Panc1 (cell line): Measurements from ENCODE around the gene SMARCA2. TPM values are rescaled to one million over a fixed set of nuclear protein-coding genes. Genes with fewer than 3 reads are reported as not detected.

Source experiments
- ATAC-seq: fragments of 200-7000 bp; cut with Tn5 transposase; 2 replicates; pipeline ENCODE4 v1.9.1; 2020; ENCODE audit warnings: mild to moderate bottlenecking, moderate library complexity
- BruUV-seq: library from RNA; stranded (reverse); fragments of 400-500 nt; replicated peaks from 2 replicates; lab custom pipeline; 2021; lab: Mats Ljungman, UMichigan
- CTCF ChIA-PET: fragments of 300-600 bp; sonication (Branson Sonifier 250); formaldehyde crosslinking; loops from one replicate; lab custom pipeline; 2022; ENCODE audit warnings: antibody characterized with exemption; lab: Charles Lee
- POLR2A ChIA-PET: fragments of 300-600 bp; sonication (Branson Sonifier 250); formaldehyde crosslinking; loops from one replicate; lab custom pipeline; 2022; ENCODE audit warnings: antibody characterized with exemption; lab: Charles Lee
- DNase-seq: peaks from one replicate; pipeline ENCODE4 v3.0.0-alpha.2; 2010; ENCODE audit warnings: low read depth, low spot score
- H3K27ac ChIP-seq: 2 replicates; pipeline ENCODE4 v1.5.1; 2011; ENCODE audit warnings: mild to moderate bottlenecking, low read length, inconsistent platforms
- H3K27me3 ChIP-seq: fragments of 200-500 bp; sonication (Bioruptor generic); 2 replicates; pipeline ENCODE4 v1.6.0; 2014; ENCODE audit warnings: low read length, inconsistent platforms; ENCODE audit not compliant: control insufficient read depth, insufficient read depth
- H3K36me3 ChIP-seq: fragments of 200-500 bp; sonication (Bioruptor generic); 2 replicates; pipeline ENCODE4 v1.5.1; 2014; ENCODE audit warnings: inconsistent platforms, mild to moderate bottlenecking, low read length, moderate library complexity; ENCODE audit not compliant: control insufficient read depth, insufficient read depth
- H3K4me1 ChIP-seq: 2 replicates; pipeline ENCODE4 v1.5.1; 2011; ENCODE audit warnings: inconsistent platforms, mild to moderate bottlenecking, low read length, moderate library complexity; ENCODE audit not compliant: control insufficient read depth, insufficient read depth
- H3K4me3 ChIP-seq, 2 experiments: 2 replicates each; pipeline ENCODE4 v1.5.1; 2011 to 2012; ENCODE audit warnings: low read depth in 2 of 2, low read length in 2 of 2, mild to moderate bottlenecking in 2 of 2, inconsistent platforms in 1 of 2, moderate library complexity in 1 of 2
- H3K9me3 ChIP-seq: fragments of 200-500 bp; sonication (Bioruptor generic); 2 replicates; pipeline ENCODE4 v1.5.1; 2014; ENCODE audit warnings: low read depth, mild to moderate bottlenecking, inconsistent platforms, low read length, moderate library complexity; ENCODE audit not compliant: control insufficient read depth, insufficient read depth
- CTCF ChIP-seq: fragments of 450-650 bp; IDR thresholded peaks from 2 replicates; pipeline ENCODE4 v1.5.1; 2017; ENCODE audit warnings: mild to moderate bottlenecking
- POLR2AphosphoS5 ChIP-seq: IDR thresholded peaks from 2 replicates; pipeline ENCODE4 v1.6.1; 2012; ENCODE audit warnings: mild to moderate bottlenecking, low read depth, low read length, moderate library complexity
- SIN3A ChIP-seq: IDR thresholded peaks from 2 replicates; pipeline ENCODE4 v1.6.1; 2012; ENCODE audit warnings: low read depth, mild to moderate bottlenecking, low read length, moderate library complexity, borderline replicate concordance; ENCODE audit not compliant: insufficient read depth
- TCF7L2 ChIP-seq: IDR thresholded peaks from 2 replicates; pipeline ENCODE4 v1.6.1; 2011; ENCODE audit warnings: mild to moderate bottlenecking, low read depth, low read length, inconsistent platforms
- in situ Hi-C: cut with HindIII; loops from 2 replicates; pipeline ENCODE4 v1.10.0; 2016; ENCODE audit warnings: low sequenced_read_pairs, low pct_unique_long_range_greater_than_20kb
- intact Hi-C: fragments of 100-400 bp; cut with micrococcal nuclease; formaldehyde crosslinking; loops from one replicate; pipeline ENCODE4 v1.10.0; 2022; ENCODE audit not compliant: unreplicated experiment
- total RNA-seq: library from RNA; stranded (reverse); gene quantifications from one replicate; pipeline ENCODE4 v1.2.1, GENCODE V29; 2021; ENCODE audit not compliant: unreplicated experiment
- TF ChIP-seq, protein P1 (sequence below), 2 experiments: IDR thresholded peaks; 2 replicates each; pipeline ENCODE4 v1.6.1; 2011 to 2012; ENCODE audit warnings: low read depth in 2 of 2, control low read depth in 1 of 2, low read length in 1 of 2, mild to moderate bottlenecking in 1 of 2, moderate library complexity in 1 of 2; ENCODE audit not compliant: insufficient read depth in 1 of 2

Gene SMARCA2
- total RNA-seq, 1 experiment from 2014 or later, result 13.3 TPM

GRCh38 chr9:1995084-1995483 is 20.1 kb upstream of the SMARCA2 start:
- no peaks in the 10 kb centered on the region for H3K4me1 ChIP-seq
- H3K4me3 ChIP-seq, result no peak overlapping the region
- TF ChIP-seq TCF7L2 (no peak), POLR2AphosphoS5 (no peak), SIN3A (no peak), CTCF (no peak)
- TF ChIP-seq, protein P1, sequence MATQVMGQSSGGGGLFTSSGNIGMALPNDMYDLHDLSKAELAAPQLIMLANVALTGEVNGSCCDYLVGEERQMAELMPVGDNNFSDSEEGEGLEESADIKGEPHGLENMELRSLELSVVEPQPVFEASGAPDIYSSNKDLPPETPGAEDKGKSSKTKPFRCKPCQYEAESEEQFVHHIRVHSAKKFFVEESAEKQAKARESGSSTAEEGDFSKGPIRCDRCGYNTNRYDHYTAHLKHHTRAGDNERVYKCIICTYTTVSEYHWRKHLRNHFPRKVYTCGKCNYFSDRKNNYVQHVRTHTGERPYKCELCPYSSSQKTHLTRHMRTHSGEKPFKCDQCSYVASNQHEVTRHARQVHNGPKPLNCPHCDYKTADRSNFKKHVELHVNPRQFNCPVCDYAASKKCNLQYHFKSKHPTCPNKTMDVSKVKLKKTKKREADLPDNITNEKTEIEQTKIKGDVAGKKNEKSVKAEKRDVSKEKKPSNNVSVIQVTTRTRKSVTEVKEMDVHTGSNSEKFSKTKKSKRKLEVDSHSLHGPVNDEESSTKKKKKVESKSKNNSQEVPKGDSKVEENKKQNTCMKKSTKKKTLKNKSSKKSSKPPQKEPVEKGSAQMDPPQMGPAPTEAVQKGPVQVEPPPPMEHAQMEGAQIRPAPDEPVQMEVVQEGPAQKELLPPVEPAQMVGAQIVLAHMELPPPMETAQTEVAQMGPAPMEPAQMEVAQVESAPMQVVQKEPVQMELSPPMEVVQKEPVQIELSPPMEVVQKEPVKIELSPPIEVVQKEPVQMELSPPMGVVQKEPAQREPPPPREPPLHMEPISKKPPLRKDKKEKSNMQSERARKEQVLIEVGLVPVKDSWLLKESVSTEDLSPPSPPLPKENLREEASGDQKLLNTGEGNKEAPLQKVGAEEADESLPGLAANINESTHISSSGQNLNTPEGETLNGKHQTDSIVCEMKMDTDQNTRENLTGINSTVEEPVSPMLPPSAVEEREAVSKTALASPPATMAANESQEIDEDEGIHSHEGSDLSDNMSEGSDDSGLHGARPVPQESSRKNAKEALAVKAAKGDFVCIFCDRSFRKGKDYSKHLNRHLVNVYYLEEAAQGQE (IDR thresholded peaks at IDR 0.05; ENCODE audit: insufficient read depth in 1 of 2, low read depth in 2 of 2, low read length in 1 of 2), result no peak
- no peaks in the 10 kb centered on the region for H3K9me3 ChIP-seq
- no peaks in the 10 kb centered on the region for H3K36me3 ChIP-seq
- no TSS peak for BruUV-seq
- ATAC-seq, result no peak
- H3K27ac ChIP-seq, result no peak overlapping the region
- DNase-seq, result no peak
- POLR2A ChIA-PET, result no interaction called here
- in situ Hi-C loops (no loop called here), intact Hi-C loops (no loop called here)
- CTCF ChIA-PET, result no interaction called here
- no peaks in the 10 kb centered on the region for H3K27me3 ChIP-seq

DNA sequence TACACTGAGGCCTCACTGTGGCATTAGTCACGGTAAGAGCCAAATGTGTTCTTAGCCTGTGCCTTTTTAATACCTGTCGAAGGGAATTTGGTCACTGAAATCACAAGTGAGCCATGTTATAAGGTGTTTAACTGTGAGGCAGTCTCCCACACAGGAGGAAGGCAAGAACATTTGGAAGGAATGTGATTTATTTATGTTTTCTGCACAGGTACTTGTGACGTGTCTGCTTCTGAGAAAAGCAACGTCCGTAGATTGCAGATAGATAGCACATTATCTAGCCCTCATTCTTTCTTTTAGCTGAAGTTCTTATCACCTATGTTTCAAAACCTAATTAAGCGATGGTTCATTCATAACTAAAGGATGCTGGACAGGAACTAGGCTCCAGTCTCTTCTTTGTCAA is 19.0 kb upstream of the SMARCA2 start:
- CTCF ChIA-PET, result no interaction called here
- no peaks in the 10 kb centered on the region for H3K9me3 ChIP-seq
- no peaks in the 10 kb centered on the region for H3K4me1 ChIP-seq
- ATAC-seq (no peak), DNase-seq (no peak)
- in situ Hi-C loops (no loop called here), intact Hi-C loops (no loop called here)
- no peaks in the 10 kb centered on the region for H3K36me3 ChIP-seq
- H3K27ac ChIP-seq, result no peak overlapping the region
- TF ChIP-seq SIN3A, result no peak
- TF ChIP-seq, protein P1 (IDR thresholded peaks at IDR 0.05; ENCODE audit: insufficient read depth in 1 of 2, low read depth in 2 of 2, low read length in 1 of 2), result no peak
- TF ChIP-seq POLR2AphosphoS5, result no peak
- TF ChIP-seq CTCF, result no peak
- H3K4me3 ChIP-seq, result no peak overlapping the region
- no TSS peak for BruUV-seq
- POLR2A ChIA-PET, result no interaction called here
- no peaks in the 10 kb centered on the region for H3K27me3 ChIP-seq
